PC-9 (cell line): Measurements from ENCODE around the gene COPA. TPM values are rescaled to one million over a fixed set of nuclear protein-coding genes. Genes with fewer than 3 reads are reported as not detected.

Source experiments
- BruUV-seq: library from RNA; stranded (reverse); fragments of 400-500 nt; replicated peaks from 2 replicates; lab custom pipeline; 2021; lab: Mats Ljungman, UMichigan
- CTCF ChIA-PET: fragments of 300-600 bp; sonication (Branson Sonifier 250); formaldehyde crosslinking; loops from one replicate; lab custom pipeline; 2022; ENCODE audit warnings: antibody characterized with exemption; lab: Charles Lee
- POLR2A ChIA-PET: fragments of 300-600 bp; sonication (Branson Sonifier 250); formaldehyde crosslinking; loops from one replicate; lab custom pipeline; 2022; ENCODE audit warnings: antibody characterized with exemption; ENCODE audit not compliant: unreplicated experiment; lab: Charles Lee
- DNase-seq, 2 experiments: peaks; one replicate each; pipeline versions ENCODE4 v3.0.0 to v3.0.0-alpha.2; 2015 to 2022; ENCODE audit warnings: mixed read lengths in 1 of 2
- H2AFZ ChIP-seq: fragments of 200-600 bp; sonication (generic); 2 replicates; pipeline ENCODE4 v1.8.1; 2017; ENCODE audit warnings: antibody characterized with exemption
- H3F3A ChIP-seq: fragments of 200-600 bp; sonication (generic); 2 replicates; pipeline ENCODE4 v1.8.1; 2017; ENCODE audit warnings: antibody characterized with exemption, mild to moderate bottlenecking, low read depth; ENCODE audit not compliant: insufficient read depth
- H3K27ac ChIP-seq: fragments of 200-600 bp; sonication (generic); 2 replicates; pipeline ENCODE4 v1.6.1; 2016; ENCODE audit warnings: mixed run types
- H3K27me3 ChIP-seq: fragments of 200-600 bp; sonication (generic); 2 replicates; pipeline ENCODE4 v1.6.1; 2016; ENCODE audit warnings: low read depth, mixed run types; ENCODE audit not compliant: insufficient read depth
- H3K36me3 ChIP-seq: fragments of 200-600 bp; sonication (generic); 2 replicates; pipeline ENCODE4 v1.6.1; 2016; ENCODE audit warnings: low read depth, mixed run types
- H3K4me1 ChIP-seq: fragments of 200-600 bp; sonication (generic); replicated peaks from 2 replicates; pipeline ENCODE4 v1.6.1; 2016; ENCODE audit warnings: mixed run types; ENCODE audit not compliant: insufficient read depth
- H3K4me2 ChIP-seq: fragments of 200-600 bp; sonication (generic); 2 replicates; pipeline ENCODE4 v1.6.1; 2017; ENCODE audit warnings: mixed run types
- H3K4me3 ChIP-seq: fragments of 200-600 bp; sonication (generic); 2 replicates; pipeline ENCODE4 v1.6.1; 2016; ENCODE audit warnings: mixed run types
- H3K79me2 ChIP-seq: fragments of 200-600 bp; sonication (generic); 2 replicates; pipeline ENCODE4 v1.6.1; 2017; ENCODE audit warnings: low read depth, mixed run types
- H3K9me2 ChIP-seq: fragments of 200-600 bp; sonication (generic); 2 replicates; pipeline ENCODE4 v1.8.1; 2017; ENCODE audit warnings: mild to moderate bottlenecking; ENCODE audit not compliant: insufficient read depth
- H3K9me3 ChIP-seq: fragments of 200-600 bp; sonication (generic); 2 replicates; pipeline ENCODE4 v1.8.1; 2016; ENCODE audit warnings: low read depth; ENCODE audit not compliant: insufficient read depth
- H4K20me1 ChIP-seq: fragments of 200-600 bp; sonication (generic); 2 replicates; pipeline ENCODE4 v1.8.1; 2017; ENCODE audit not compliant: insufficient read depth
- CTCF ChIP-seq: fragments of 200-600 bp; sonication (generic); conservative IDR thresholded peaks from 2 replicates; pipeline ENCODE4 v1.6.1; 2017; ENCODE audit warnings: mixed run types, antibody characterized with exemption, mild to moderate bottlenecking, moderate library complexity
- EZH2 ChIP-seq: fragments of 200-600 bp; sonication (generic); IDR thresholded peaks from 2 replicates; pipeline ENCODE4 v1.8.0; 2017; ENCODE audit warnings: antibody characterized with exemption, low read depth
- intact Hi-C: fragments of 100-400 bp; cut with micrococcal nuclease; formaldehyde crosslinking; loops from one replicate; pipeline ENCODE4 v1.10.0; 2022; ENCODE audit not compliant: unreplicated experiment
- total RNA-seq: library from RNA; stranded (reverse); gene quantifications from 2 replicates; pipeline ENCODE4 v1.2.3, GENCODE V29; 2021

COPA gene
- total RNA-seq, 1 experiment from 2014 or later = 147 TPM

- peaks cover 32% of the 10 kb centered on the region for H3K4me1 ChIP-seq
- no peaks in the 10 kb centered on the region for H3K9me2 ChIP-seq
- CTCF ChIA-PET = interaction anchor here (1.0 to 1.8 kb wide), 2 partner anchors 92 to 187 kb away, joined by 3 to 9 read pairs; partner anchors contain the start of gene IGSF8
- peak within 1 kb of the TSS; percentile 69 for H3K27ac ChIP-seq
- DNase-seq = peak; percentile 81 to 92
- TF ChIP-seq EZH2 (no peak), CTCF (no peak)
- POLR2A ChIA-PET = no interaction called here
- H3F3A ChIP-seq = peaks cover 26% of the 10 kb centered on the region; the same call in 1 of the 2 replicates
- BruUV-seq = TSS peak; percentile 60
- peak within 1 kb of the TSS; percentile 97 for H2AFZ ChIP-seq
- intact Hi-C loops = loop anchor here (1.0 to 5.0 kb wide), 2 partner anchors 23 to 68 kb away; partner anchors contain the start of gene DCAF8
- no peaks in the 10 kb centered on the region for H3K9me3 ChIP-seq
- peaks cover 8% of the 10 kb centered on the region; the same call in 1 of the 2 replicates for H4K20me1 ChIP-seq
- peaks cover 27% of the 10 kb centered on the region for H3K36me3 ChIP-seq
- peak within 1 kb of the TSS; percentile 85 for H3K4me2 ChIP-seq
- no peaks in the 10 kb centered on the region for H3K27me3 ChIP-seq
- H3K79me2 ChIP-seq = peaks cover 26% of the 10 kb centered on the region
- peak within 1 kb of the TSS; percentile 74 for H3K4me3 ChIP-seq
Measured at GRCh38 chr1:160284782-160285344, 58.2 kb downstream of the COPA start, which contains the start of gene PEX19. TSS of gene PEX19 (minus strand) at chr1:160285133. CDS start at chr1:160285124, 9 bp downstream.

GRCh38 chr1:160284220-160284781 lies 58.7 kb downstream of the COPA start:
- Histone ChIP-seq H3F3A (peaks cover 26% of the 10 kb centered on the region; the same call in 1 of the 2 replicates), H4K20me1 (peaks cover 8% of the 10 kb centered on the region; the same call in 1 of the 2 replicates), H3K79me2 (peaks cover 26% of the 10 kb centered on the region), H3K9me2 (no peaks in the 10 kb centered on the region), H3K4me3 (peak overlapping the region; percentile 74), H3K27me3 (no peaks in the 10 kb centered on the region), H2AFZ (peak overlapping the region; percentile 97), H3K9me3 (no peaks in the 10 kb centered on the region), H3K36me3 (peaks cover 32% of the 10 kb centered on the region), H3K4me2 (peak overlapping the region; percentile 85), H3K4me1 (peaks cover 32% of the 10 kb centered on the region), H3K27ac (peak overlapping the region; percentile 69)
- intact Hi-C loops = no loop called here
- POLR2A ChIA-PET = no interaction called here
- no peak for TF ChIP-seq EZH2
- TF ChIP-seq CTCF = no peak
- DNase-seq = peak; percentile 29 to 76
- CTCF ChIA-PET = interaction anchor here (0.5 to 1.8 kb wide), 3 partner anchors 59 to 186 kb away, joined by 3 to 17 read pairs (median 9); partner anchors contain the start of gene IGSF8
- BruUV-seq = TSS peak; percentile 50

- peaks cover 39% of the 10 kb centered on the region for H3K36me3 ChIP-seq
Measured at GRCh38 chr1:160282807-160283206, 60.2 kb downstream of the COPA start.

More at GRCh38 chr1:160282807-160283206, 60.2 kb downstream of the COPA start:
- no peak overlapping the region for H2AFZ ChIP-seq
- no peaks in the 10 kb centered on the region for H3K9me2 ChIP-seq
- intact Hi-C loops = no loop called here
- BruUV-seq = no TSS peak
- H3F3A ChIP-seq = peaks cover 23% of the 10 kb centered on the region; the same call in 1 of the 2 replicates
- no peak overlapping the region for H3K27ac ChIP-seq
- peaks cover 8% of the 10 kb centered on the region; the same call in 1 of the 2 replicates for H4K20me1 ChIP-seq
- DNase-seq = no peak
- peaks cover 32% of the 10 kb centered on the region for H3K4me1 ChIP-seq
- H3K4me3 ChIP-seq = no peak overlapping the region
- no peaks in the 10 kb centered on the region for H3K9me3 ChIP-seq
- CTCF ChIA-PET = no interaction called here
- TF ChIP-seq EZH2 (no peak), CTCF (no peak)
- POLR2A ChIA-PET = no interaction called here
- H3K79me2 ChIP-seq = peaks cover 26% of the 10 kb centered on the region
- no peaks in the 10 kb centered on the region for H3K27me3 ChIP-seq
- peak overlapping the region; percentile 85; the same call in 1 of the 2 replicates for H3K4me2 ChIP-seq
